ENCODE results near the gene PCDHGA8. TPM values are rescaled to one million over a fixed set of nuclear protein-coding genes. Genes with fewer than 3 reads are reported as not detected.

The PCDHGA8 gene
- 0.41 and 0.43 TPM in 2 replicates for polyA plus RNA-seq (2013)

DNA sequence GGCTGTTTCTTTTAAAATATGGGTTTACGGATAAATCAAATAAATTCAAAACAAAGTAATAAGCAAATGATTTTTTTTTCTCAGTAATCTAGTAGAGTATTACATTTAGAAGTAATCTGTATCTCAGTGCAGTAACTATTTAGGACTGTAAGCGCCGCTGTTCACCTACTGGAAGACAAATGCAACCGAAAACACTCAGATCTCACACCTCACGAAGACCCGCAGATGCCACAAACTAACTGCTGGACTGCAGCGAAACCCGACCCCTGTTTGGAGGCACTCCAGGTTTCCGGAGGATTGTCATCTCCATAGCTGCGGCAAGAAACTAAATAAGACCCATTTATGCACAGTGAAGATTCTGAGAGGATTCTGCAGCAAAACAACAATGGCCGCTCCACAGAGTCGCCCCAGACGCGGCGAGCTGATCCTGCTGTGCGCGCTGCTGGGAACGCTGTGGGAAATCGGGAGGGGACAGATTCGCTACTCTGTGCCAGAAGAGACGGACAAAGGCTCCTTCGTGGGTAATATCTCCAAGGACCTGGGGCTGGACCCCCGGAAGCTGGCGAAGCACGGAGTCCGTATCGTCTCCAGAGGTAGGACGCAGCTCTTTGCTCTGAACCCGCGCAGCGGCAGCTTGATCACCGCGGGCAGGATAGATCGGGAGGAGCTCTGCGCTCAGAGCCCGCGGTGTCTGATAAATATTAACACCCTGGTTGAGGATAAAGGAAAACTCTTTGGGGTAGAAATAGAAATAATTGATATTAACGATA, at the start of gene PCDHGA8:
Gene PCDHGA8 (plus strand): TSS at position 205 of the 770 bp plus-strand sequence. CDS start 181 bp downstream, at position 386.
- no peak within 1 kb of the TSS for H4K12ac ChIP-seq (ENCODE audit: low read depth, low read length)
- no CpG with 5 or more reads among the region's 38 CpGs for WGBS (ENCODE audit: extremely low coverage, insufficient coverage, insufficient read length)
- no peak for DNase-seq
- H3K9ac ChIP-seq (ENCODE audit: low read length): no peak within 1 kb of the TSS
- H2AFZ ChIP-seq (ENCODE audit: insufficient read depth, low read length, poor library complexity): no peak within 1 kb of the TSS
- H3K4me1 ChIP-seq (ENCODE audit: control insufficient read depth in 1 of 2, insufficient read depth in 2 of 2, low read length in 2 of 2): no peaks in the 10 kb centered on the region
- no peak within 1 kb of the TSS for H4K91ac ChIP-seq (ENCODE audit: low read depth, low read length)
- no peak within 1 kb of the TSS for H2BK12ac ChIP-seq (ENCODE audit: low read length)
- H4K8ac ChIP-seq (ENCODE audit: low read depth, low read length): no peak within 1 kb of the TSS
- no peak within 1 kb of the TSS for H3K27ac ChIP-seq (ENCODE audit: low read depth, low read length)
- no peaks in the 10 kb centered on the region for H3K79me2 ChIP-seq (ENCODE audit: control insufficient read depth, insufficient read depth, low read length, poor library complexity)
- H3K4me3 ChIP-seq (ENCODE audit: low read depth, low read length): no peak within 1 kb of the TSS
- H3K79me1 ChIP-seq (ENCODE audit: low read length): no peaks in the 10 kb centered on the region
- H3K18ac ChIP-seq (ENCODE audit: low read length): no peak within 1 kb of the TSS
- no peak within 1 kb of the TSS for H2BK120ac ChIP-seq (ENCODE audit: insufficient read depth, low read length, poor library complexity)
- no peak within 1 kb of the TSS for H3K4ac ChIP-seq (ENCODE audit: low read depth, low read length)
- H3K27me3 ChIP-seq (ENCODE audit: insufficient read depth, low read length): no peaks in the 10 kb centered on the region
- H2AK5ac ChIP-seq (ENCODE audit: low read length): no peak within 1 kb of the TSS
- H3K36me3 ChIP-seq (ENCODE audit: control insufficient read depth in 1 of 2, insufficient read depth in 2 of 2, low read length in 2 of 2): peaks cover 19 to 25% of the 10 kb centered on the region in 2 experiments
- peaks cover 38% of the 10 kb centered on the region for H3K9me3 ChIP-seq (ENCODE audit: insufficient read depth, low read depth, low read length)
- H3K14ac ChIP-seq (ENCODE audit: low read length): no peak within 1 kb of the TSS
- H3K23ac ChIP-seq (ENCODE audit: low read length): no peak within 1 kb of the TSS
- no peak within 1 kb of the TSS for H3K4me2 ChIP-seq (ENCODE audit: low read length)
- H2BK5ac ChIP-seq (ENCODE audit: low read depth, low read length, poor library complexity): no peak within 1 kb of the TSS

DNA sequence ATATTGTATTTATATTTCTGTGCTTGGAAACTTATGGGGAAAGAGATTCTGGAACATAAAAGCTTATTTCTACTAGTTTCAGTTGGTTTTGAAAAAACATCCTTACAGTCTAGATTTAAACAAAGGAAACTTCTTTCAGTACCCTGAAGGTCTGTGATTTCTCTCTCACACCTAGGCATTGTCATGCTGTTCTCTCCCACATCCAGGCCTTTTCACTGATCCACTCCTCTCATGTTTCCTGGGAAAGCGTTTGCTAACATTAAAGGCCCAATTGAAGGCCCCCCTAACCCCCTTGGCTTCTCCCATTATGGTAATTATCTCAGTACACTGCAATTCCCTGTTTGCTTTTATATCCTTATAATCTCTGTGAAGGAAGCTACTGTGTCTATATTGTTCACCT, 49.7 kb upstream of the PCDHGA8 start:
- no peak overlapping the region for H3K4ac ChIP-seq (ENCODE audit: low read depth, low read length)
- no peaks in the 10 kb centered on the region for H3K36me3 ChIP-seq (ENCODE audit: control insufficient read depth in 1 of 2, insufficient read depth in 2 of 2, low read length in 2 of 2)
- WGBS (ENCODE audit: extremely low coverage, insufficient coverage, insufficient read length): no CpG with 5 or more reads among the region's 1 CpG
- no peak overlapping the region for H3K9ac ChIP-seq (ENCODE audit: low read length)
- H3K23ac ChIP-seq (ENCODE audit: low read length): no peak overlapping the region
- H2AK5ac ChIP-seq (ENCODE audit: low read length): no peak overlapping the region
- no peak overlapping the region for H2BK120ac ChIP-seq (ENCODE audit: insufficient read depth, low read length, poor library complexity)
- H3K27ac ChIP-seq (ENCODE audit: low read depth, low read length): no peak overlapping the region
- no peak overlapping the region for H2AFZ ChIP-seq (ENCODE audit: insufficient read depth, low read length, poor library complexity)
- H3K79me2 ChIP-seq (ENCODE audit: control insufficient read depth, insufficient read depth, low read length, poor library complexity): no peaks in the 10 kb centered on the region
- no peak overlapping the region for H3K4me3 ChIP-seq (ENCODE audit: low read depth, low read length)
- no peak overlapping the region for H4K12ac ChIP-seq (ENCODE audit: low read depth, low read length)
- H4K8ac ChIP-seq (ENCODE audit: low read depth, low read length): no peak overlapping the region
- H3K79me1 ChIP-seq (ENCODE audit: low read length): no peaks in the 10 kb centered on the region
- H2BK5ac ChIP-seq (ENCODE audit: low read depth, low read length, poor library complexity): no peak overlapping the region
- no peaks in the 10 kb centered on the region for H3K27me3 ChIP-seq (ENCODE audit: insufficient read depth, low read length)
- no peak overlapping the region for H2BK12ac ChIP-seq (ENCODE audit: low read length)
- H4K91ac ChIP-seq (ENCODE audit: low read depth, low read length): no peak overlapping the region
- no peak for DNase-seq
- peaks cover 25% of the 10 kb centered on the region for H3K9me3 ChIP-seq (ENCODE audit: insufficient read depth, low read depth, low read length)
- no peak overlapping the region for H3K18ac ChIP-seq (ENCODE audit: low read length)
- no peak overlapping the region for H3K14ac ChIP-seq (ENCODE audit: low read length)
- H3K4me2 ChIP-seq (ENCODE audit: low read length): no peak overlapping the region
- no peaks in the 10 kb centered on the region for H3K4me1 ChIP-seq (ENCODE audit: control insufficient read depth in 1 of 2, insufficient read depth in 2 of 2, low read length in 2 of 2)

DNA sequence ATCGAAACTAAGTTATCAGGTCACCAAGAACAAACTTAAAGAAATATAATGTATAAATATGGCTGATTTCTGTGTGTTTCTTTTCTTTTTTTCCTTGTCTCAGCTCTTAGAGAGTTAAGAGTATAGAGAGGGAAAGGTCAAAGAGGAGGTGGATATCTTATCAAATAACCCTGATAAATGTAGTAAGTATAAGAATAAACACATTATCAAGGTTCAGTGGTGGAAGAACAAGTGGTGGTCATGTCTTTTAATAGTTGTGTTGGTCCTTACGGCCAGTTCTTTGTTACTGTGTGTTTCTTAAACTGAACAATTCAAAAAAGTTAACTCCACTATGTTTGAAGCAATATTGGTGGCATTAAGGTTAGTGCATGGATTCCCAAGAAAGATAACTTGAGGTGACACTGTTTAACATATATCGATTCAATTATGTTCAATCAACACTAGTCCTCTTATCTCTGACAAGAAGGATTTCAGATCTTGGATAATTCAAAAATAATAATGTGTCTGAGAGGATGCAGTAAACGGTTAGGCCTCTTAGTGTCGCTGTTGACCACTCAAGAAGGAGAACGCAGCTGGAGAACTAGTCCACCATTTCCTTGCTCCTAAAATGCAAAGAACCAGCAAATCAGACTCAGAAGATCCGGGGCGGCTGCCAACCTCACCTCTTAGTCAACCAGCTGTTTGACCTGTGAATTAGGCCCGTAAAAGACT, 49.0 kb upstream of the PCDHGA8 start, which contains the start of gene PCDHGA3:
Gene PCDHGA3 (plus strand): TSS at position 588 of the 711 bp plus-strand sequence. CDS start 205 bp downstream, outside the sequence.
- Histone ChIP-seq H3K27me3 (ENCODE audit: insufficient read depth, low read length) (no peaks in the 10 kb centered on the region), H3K4me2 (ENCODE audit: low read length) (no peak within 1 kb of the TSS), H4K91ac (ENCODE audit: low read depth, low read length) (no peak within 1 kb of the TSS), H4K12ac (ENCODE audit: low read depth, low read length) (no peak within 1 kb of the TSS), H3K36me3 (ENCODE audit: control insufficient read depth in 1 of 2, insufficient read depth in 2 of 2, low read length in 2 of 2) (no peaks in the 10 kb centered on the region), H3K9me3 (ENCODE audit: insufficient read depth, low read depth, low read length) (peaks cover 25% of the 10 kb centered on the region), H2AFZ (ENCODE audit: insufficient read depth, low read length, poor library complexity) (no peak within 1 kb of the TSS), H2AK5ac (ENCODE audit: low read length) (no peak within 1 kb of the TSS), H3K4ac (ENCODE audit: low read depth, low read length) (no peak within 1 kb of the TSS), H2BK5ac (ENCODE audit: low read depth, low read length, poor library complexity) (no peak within 1 kb of the TSS), H3K18ac (ENCODE audit: low read length) (no peak within 1 kb of the TSS), H2BK12ac (ENCODE audit: low read length) (no peak within 1 kb of the TSS), H4K8ac (ENCODE audit: low read depth, low read length) (no peak within 1 kb of the TSS), H3K14ac (ENCODE audit: low read length) (no peak within 1 kb of the TSS), H3K79me1 (ENCODE audit: low read length) (no peaks in the 10 kb centered on the region), H3K4me3 (ENCODE audit: low read depth, low read length) (no peak within 1 kb of the TSS), H3K27ac (ENCODE audit: low read depth, low read length) (no peak within 1 kb of the TSS), H3K23ac (ENCODE audit: low read length) (no peak within 1 kb of the TSS), H3K9ac (ENCODE audit: low read length) (no peak within 1 kb of the TSS), H3K4me1 (ENCODE audit: control insufficient read depth in 1 of 2, insufficient read depth in 2 of 2, low read length in 2 of 2) (no peaks in the 10 kb centered on the region), H3K79me2 (ENCODE audit: control insufficient read depth, insufficient read depth, low read length, poor library complexity) (no peaks in the 10 kb centered on the region), H2BK120ac (ENCODE audit: insufficient read depth, low read length, poor library complexity) (no peak within 1 kb of the TSS)
- no CpG with 5 or more reads among the region's 9 CpGs for WGBS (ENCODE audit: extremely low coverage, insufficient coverage, insufficient read length)
- DNase-seq: peak in 1 of 2 donors; percentile 49

DNA sequence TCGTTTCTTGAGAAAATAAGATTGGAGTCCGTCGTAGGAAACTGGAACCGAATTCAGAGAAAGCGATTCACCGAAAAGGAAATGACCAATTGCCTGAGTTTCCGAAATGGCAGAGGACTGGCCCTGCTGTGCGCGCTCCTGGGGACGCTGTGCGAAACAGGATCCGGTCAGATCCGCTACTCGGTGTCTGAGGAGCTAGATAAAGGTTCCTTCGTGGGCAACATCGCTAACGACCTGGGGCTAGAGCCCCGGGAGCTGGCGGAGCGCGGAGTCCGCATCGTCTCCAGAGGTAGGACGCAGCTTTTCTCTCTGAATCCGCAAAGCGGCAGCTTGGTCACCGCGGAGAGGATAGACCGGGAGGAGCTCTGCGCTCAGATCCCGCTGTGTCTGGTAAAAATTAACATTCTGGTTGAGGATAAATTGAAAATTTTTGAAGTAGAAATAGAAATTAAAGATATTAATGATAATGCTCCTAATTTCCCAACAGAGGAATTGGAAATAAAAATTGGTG, 48.4 kb upstream of the PCDHGA8 start:
- Histone ChIP-seq H3K4me1 (ENCODE audit: control insufficient read depth in 1 of 2, insufficient read depth in 2 of 2, low read length in 2 of 2) (no peaks in the 10 kb centered on the region), H3K18ac (ENCODE audit: low read length) (no peak overlapping the region), H2AK5ac (ENCODE audit: low read length) (no peak overlapping the region), H3K9me3 (ENCODE audit: insufficient read depth, low read depth, low read length) (peaks cover 21% of the 10 kb centered on the region), H4K8ac (ENCODE audit: low read depth, low read length) (no peak overlapping the region), H3K14ac (ENCODE audit: low read length) (no peak overlapping the region), H3K4me3 (ENCODE audit: low read depth, low read length) (no peak overlapping the region), H3K79me2 (ENCODE audit: control insufficient read depth, insufficient read depth, low read length, poor library complexity) (no peaks in the 10 kb centered on the region), H2BK5ac (ENCODE audit: low read depth, low read length, poor library complexity) (no peak overlapping the region), H2BK12ac (ENCODE audit: low read length) (no peak overlapping the region), H3K4ac (ENCODE audit: low read depth, low read length) (no peak overlapping the region), H3K79me1 (ENCODE audit: low read length) (no peaks in the 10 kb centered on the region), H4K12ac (ENCODE audit: low read depth, low read length) (no peak overlapping the region), H3K9ac (ENCODE audit: low read length) (no peak overlapping the region), H3K4me2 (ENCODE audit: low read length) (no peak overlapping the region), H2BK120ac (ENCODE audit: insufficient read depth, low read length, poor library complexity) (no peak overlapping the region), H3K27me3 (ENCODE audit: insufficient read depth, low read length) (no peaks in the 10 kb centered on the region), H2AFZ (ENCODE audit: insufficient read depth, low read length, poor library complexity) (no peak overlapping the region), H3K27ac (ENCODE audit: low read depth, low read length) (no peak overlapping the region), H3K23ac (ENCODE audit: low read length) (no peak overlapping the region), H3K36me3 (ENCODE audit: control insufficient read depth in 1 of 2, insufficient read depth in 2 of 2, low read length in 2 of 2) (no peaks in the 10 kb centered on the region), H4K91ac (ENCODE audit: low read depth, low read length) (no peak overlapping the region)
- WGBS (ENCODE audit: extremely low coverage, insufficient coverage, insufficient read length): no CpG with 5 or more reads among the region's 31 CpGs
- no peak for DNase-seq
